Measurements from ENCODE around the gene LRRC25. TPM values are rescaled to one million over a fixed set of nuclear protein-coding genes. Genes with fewer than 3 reads are reported as not detected.

LRRC25 gene
- total RNA-seq, 6 donors from 2014 or later = 4.0 to 49.4 (median 24.0) TPM

DNA sequence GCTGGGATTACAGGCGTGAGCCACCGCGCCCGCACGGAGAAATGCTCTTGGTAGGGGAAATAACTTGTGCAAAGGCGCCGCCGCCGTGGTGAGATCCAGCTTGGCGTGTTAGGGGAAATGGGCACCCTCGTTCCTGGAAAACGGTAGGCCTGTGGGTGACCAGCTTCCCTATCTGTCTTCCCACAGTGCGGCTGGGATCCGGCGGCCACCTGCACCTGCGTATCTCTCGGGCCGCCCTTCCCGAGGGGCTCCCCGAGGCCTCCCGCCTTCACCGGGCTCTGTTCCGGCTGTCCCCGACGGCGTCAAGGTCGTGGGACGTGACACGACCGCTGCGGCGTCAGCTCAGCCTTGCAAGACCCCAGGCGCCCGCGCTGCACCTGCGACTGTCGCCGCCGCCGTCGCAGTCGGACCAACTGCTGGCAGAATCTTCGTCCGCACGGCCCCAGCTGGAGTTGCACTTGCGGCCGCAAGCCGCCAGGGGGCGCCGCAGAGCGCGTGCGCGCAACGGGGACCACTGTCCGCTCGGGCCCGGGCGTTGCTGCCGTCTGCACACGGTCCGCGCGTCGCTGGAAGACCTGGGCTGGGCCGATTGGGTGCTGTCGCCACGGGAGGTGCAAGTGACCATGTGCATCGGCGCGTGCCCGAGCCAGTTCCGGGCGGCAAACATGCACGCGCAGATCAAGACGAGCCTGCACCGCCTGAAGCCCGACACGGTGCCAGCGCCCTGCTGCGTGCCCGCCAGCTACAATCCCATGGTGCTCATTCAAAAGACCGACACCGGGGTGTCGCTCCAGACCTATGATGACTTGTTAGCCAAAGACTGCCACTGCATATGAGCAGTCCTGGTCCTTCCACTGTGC is 9.1 kb downstream of the LRRC25 start:
- Histone ChIP-seq H3K4me3 (peak overlapping the region; percentile 17 to 52 (median 42)), H3K36me3 (no peaks in the 10 kb centered on the region), H3K4me1 (peaks cover 15 to 46% (median 39%) of the 10 kb centered on the region in 4 donors), H3K9me3 (no peaks in the 10 kb centered on the region), H3K27me3 (no peaks in the 10 kb centered on the region), H3K27ac (peak overlapping the region in 2 of 4 donors; percentile 59 to 69)
- peak; percentile 87 to 98 for DNase-seq
- WGBS, 2 donors = 7 to 30% methylated on average over 17 to 37 of the region's 86 CpGs
- peak; percentile 86 to 90 for ATAC-seq (ENCODE audit: low FRiP score in 2 of 2)
- TF ChIP-seq EP300 (IDR thresholded peaks at IDR 0.05) (no peak), POLR2A (IDR thresholded peaks at IDR 0.05) (peak in 2 of 4 donors; percentile 47 to 63), POLR2AphosphoS5 (IDR thresholded peaks at IDR 0.05) (peak in 1 of 2 donors; percentile 47)
- TF ChIP-seq, protein P1, sequence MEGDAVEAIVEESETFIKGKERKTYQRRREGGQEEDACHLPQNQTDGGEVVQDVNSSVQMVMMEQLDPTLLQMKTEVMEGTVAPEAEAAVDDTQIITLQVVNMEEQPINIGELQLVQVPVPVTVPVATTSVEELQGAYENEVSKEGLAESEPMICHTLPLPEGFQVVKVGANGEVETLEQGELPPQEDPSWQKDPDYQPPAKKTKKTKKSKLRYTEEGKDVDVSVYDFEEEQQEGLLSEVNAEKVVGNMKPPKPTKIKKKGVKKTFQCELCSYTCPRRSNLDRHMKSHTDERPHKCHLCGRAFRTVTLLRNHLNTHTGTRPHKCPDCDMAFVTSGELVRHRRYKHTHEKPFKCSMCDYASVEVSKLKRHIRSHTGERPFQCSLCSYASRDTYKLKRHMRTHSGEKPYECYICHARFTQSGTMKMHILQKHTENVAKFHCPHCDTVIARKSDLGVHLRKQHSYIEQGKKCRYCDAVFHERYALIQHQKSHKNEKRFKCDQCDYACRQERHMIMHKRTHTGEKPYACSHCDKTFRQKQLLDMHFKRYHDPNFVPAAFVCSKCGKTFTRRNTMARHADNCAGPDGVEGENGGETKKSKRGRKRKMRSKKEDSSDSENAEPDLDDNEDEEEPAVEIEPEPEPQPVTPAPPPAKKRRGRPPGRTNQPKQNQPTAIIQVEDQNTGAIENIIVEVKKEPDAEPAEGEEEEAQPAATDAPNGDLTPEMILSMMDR (IDR thresholded peaks at IDR 0.05) = peak; percentile 98 to 100 (median 100)

DNA sequence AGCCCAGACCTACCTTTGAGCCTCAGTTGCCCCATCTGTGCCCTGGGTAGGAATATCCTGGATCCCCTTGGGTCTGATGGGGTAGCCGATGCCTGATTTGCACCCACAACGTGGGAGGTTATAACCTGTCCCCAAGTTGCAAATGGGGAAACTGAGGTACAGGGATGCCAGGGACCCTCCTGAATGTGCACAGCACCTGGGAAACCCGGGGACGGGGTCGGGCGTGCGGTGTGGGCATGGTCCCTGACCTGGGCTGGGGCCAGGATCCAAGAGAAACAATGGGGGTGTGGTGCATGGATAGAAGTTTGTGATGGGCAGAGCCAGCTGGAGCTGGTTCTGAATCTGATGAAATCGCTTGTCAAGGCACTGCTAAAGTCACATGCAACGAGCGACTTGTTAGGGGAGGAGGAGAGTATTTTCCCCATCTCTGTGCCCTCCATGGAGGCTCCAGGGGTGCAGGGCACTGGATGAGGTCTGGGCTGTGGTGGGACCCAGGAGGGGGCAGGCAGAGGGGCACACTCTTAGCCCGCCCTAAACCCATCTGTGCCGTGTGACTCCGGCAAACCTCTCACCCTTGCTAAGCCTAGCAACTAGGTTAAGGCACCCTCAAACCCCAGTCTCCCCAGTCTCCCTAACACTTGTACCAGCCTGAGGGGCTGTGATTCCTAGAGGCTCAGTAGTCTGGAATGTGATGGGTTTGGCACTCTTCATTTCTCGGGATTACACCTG is 10.7 kb downstream of the LRRC25 start:
- Histone ChIP-seq H3K4me3 (peak overlapping the region; percentile 24 to 52 (median 42)), H3K36me3 (no peaks in the 10 kb centered on the region), H3K9me3 (no peaks in the 10 kb centered on the region), H3K4me1 (peaks cover 15 to 50% (median 36%) of the 10 kb centered on the region in 4 donors), H3K27ac (peak overlapping the region; percentile 11 to 73 (median 49)), H3K27me3 (no peaks in the 10 kb centered on the region)
- peak; percentile 54 to 81 for DNase-seq
- no peak for ATAC-seq (ENCODE audit: low FRiP score in 2 of 2)
- WGBS, 2 donors = 64 to 70% methylated on average over 7 to 14 of the region's 14 CpGs
- TF ChIP-seq POLR2AphosphoS5 (IDR thresholded peaks at IDR 0.05) = no peak
- TF ChIP-seq POLR2A (IDR thresholded peaks at IDR 0.05) = no peak
- no peak for TF ChIP-seq EP300 (IDR thresholded peaks at IDR 0.05)
- TF ChIP-seq, protein P1 (IDR thresholded peaks at IDR 0.05) = no peak

DNA sequence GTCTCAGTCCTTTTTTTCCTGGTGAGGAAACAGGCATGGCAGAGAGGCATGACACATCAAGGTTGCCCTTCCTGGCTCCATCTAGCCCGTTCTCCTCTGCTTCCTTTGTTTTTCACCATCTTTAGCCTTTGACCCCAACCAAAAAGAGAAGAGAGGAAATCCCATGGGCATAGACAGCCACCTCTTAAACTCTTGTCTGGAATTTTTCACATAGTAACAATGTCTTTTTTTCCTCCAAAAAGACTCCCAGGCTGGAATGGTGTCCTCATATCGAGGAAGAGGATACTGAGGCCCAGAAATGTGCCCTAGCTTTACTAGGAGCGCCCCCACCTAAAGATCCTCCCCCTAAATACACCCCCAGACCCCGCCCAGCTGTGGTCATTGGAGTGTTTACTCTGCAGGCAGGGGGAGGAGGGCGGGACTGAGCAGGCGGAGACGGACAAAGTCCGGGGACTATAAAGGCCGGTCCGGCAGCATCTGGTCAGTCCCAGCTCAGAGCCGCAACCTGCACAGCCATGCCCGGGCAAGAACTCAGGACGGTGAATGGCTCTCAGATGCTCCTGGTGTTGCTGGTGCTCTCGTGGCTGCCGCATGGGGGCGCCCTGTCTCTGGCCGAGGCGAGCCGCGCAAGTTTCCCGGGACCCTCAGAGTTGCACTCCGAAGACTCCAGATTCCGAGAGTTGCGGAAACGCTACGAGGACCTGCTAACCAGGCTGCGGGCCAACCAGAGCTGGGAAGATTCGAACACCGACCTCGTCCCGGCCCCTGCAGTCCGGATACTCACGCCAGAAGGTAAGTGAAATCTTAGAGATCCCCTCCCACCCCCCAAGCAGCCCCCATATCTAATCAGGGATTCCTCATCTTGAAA is 11.5 kb downstream of the LRRC25 start, which contains the start of gene GDF15:
Gene GDF15, plus strand, starts transcription at position 484 of the 868 bp plus-strand sequence. Its CDS starts 32 bp downstream, at position 516.
- peak; percentile 86 to 88 for ATAC-seq (ENCODE audit: low FRiP score in 2 of 2)
- Histone ChIP-seq H3K27me3 (no peaks in the 10 kb centered on the region), H3K4me1 (peaks cover 18 to 50% (median 38%) of the 10 kb centered on the region in 4 donors), H3K4me3 (peak within 1 kb of the TSS; percentile 24 to 52 (median 42)), H3K9me3 (no peaks in the 10 kb centered on the region), H3K27ac (peak within 1 kb of the TSS; percentile 11 to 73 (median 49)), H3K36me3 (no peaks in the 10 kb centered on the region)
- peak; percentile 90 to 92 for DNase-seq
- TF ChIP-seq POLR2AphosphoS5 (IDR thresholded peaks at IDR 0.05) (peak; percentile 47 to 91), POLR2A (IDR thresholded peaks at IDR 0.05) (peak in 3 of 4 donors; percentile 40 to 89 (median 48)), EP300 (IDR thresholded peaks at IDR 0.05) (peak in 1 of 4 donors; percentile 5)
- TF ChIP-seq, protein P1 (IDR thresholded peaks at IDR 0.05) = peak; percentile 51 to 74 (median 62)
- WGBS, 2 donors = 41% methylated on average over 22 to 26 of the region's 33 CpGs

DNA sequence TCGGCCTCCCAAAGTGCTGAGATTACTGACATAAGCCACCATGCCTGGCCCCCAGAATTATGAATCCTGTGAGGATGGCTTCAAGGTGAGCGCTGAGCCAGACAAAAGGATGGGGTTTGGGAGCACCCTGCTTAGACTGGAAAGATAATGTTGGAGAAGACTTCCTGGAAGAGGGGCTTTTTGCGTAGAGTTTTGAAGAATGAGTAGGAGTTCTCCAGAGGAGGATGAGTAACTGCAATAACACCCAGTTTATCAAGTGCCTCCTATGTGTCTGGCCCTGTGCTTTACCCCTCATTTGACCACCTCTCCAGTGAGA is 12.1 kb downstream of the LRRC25 start:
- no peaks in the 10 kb centered on the region for H3K9me3 ChIP-seq
- ATAC-seq (ENCODE audit: low FRiP score in 2 of 2) = no peak
- H3K27ac ChIP-seq = peak overlapping the region in 3 of 4 donors; percentile 11 to 73 (median 54)

More for the DNA sequence above, 12.1 kb downstream of the LRRC25 start:
- no peak for DNase-seq
- no peaks in the 10 kb centered on the region for H3K27me3 ChIP-seq
- 83 to 90% methylated on average over 3 of the region's 3 CpGs for WGBS, 2 donors
- TF ChIP-seq POLR2A (IDR thresholded peaks at IDR 0.05) (no peak), EP300 (IDR thresholded peaks at IDR 0.05) (no peak), POLR2AphosphoS5 (IDR thresholded peaks at IDR 0.05) (no peak)
- TF ChIP-seq, protein P1 (IDR thresholded peaks at IDR 0.05) = no peak
- H3K36me3 ChIP-seq = no peaks in the 10 kb centered on the region
- no peak overlapping the region for H3K4me3 ChIP-seq
- peaks cover 24 to 55% (median 44%) of the 10 kb centered on the region in 4 donors for H3K4me1 ChIP-seq

All from upper lobe of left lung (tissue), 6 donors.